OCI-LY7 (cell line): Measurements from ENCODE around the gene KLRK1.

Experiments used
- EZH2phosphoT487 ChIP-seq: fragments of 200-600 bp; sonication (generic); IDR thresholded peaks from 2 replicates; pipeline ENCODE4 v1.6.1; 2018; ENCODE audit warnings: low read depth, borderline replicate concordance, mild to moderate bottlenecking, mixed run types, antibody characterized with exemption, low read length, moderate library complexity, mixed read lengths
- TF ChIP-seq, protein P1 (sequence below): fragments of 200-600 bp; sonication (generic); conservative IDR thresholded peaks from 2 replicates; pipeline ENCODE4 v1.5.1; 2014; ENCODE audit warnings: mild to moderate bottlenecking, antibody characterized with exemption, low read length, moderate library complexity, mixed read lengths

DNA sequence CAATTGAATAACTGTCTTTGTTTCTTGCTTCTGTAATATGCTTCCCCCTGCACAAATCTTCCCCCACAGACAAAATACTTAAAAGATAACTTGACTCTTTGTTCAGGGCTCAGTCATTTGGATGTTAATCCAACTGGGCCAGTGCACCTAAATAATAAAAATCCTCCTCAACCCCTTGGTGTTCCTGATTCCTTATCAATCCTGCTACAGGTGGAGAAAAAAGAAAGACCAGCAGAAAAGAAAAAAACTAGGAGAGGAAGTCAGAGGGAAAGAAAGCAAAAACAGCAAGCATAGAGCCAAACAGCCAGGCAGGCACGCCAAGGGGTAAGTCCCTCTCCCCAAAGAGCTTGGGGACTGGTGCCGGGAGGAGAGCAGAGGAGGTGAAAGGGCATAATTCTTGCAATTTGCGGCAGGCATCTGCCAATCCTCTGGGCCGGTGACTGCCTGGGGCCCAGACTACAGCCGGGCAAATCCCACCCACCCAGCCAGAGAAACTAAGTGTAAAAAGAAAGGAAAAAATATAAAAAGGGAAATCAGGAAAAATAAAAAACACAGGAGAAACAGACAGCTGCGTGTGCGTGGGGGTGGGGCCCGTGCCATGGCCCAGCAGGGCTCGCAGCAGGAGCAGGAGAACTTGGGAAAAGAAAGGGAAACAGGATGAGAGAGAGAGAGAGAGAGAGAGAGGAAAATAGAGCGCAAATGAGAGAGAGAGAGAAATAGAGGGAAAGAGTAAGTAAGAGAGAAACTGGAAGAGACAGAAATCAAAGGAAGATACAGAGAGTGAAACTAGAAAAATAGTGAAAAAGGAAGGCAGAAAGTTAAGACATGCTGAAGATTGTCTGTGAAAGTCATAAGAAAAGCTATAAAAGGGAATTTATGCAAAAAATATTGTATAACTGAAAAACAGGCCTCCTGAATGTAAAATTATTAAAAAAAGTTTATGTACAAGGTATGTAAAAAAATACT is 21.4 kb downstream of the KLRK1 start:
- TF ChIP-seq, protein P1, sequence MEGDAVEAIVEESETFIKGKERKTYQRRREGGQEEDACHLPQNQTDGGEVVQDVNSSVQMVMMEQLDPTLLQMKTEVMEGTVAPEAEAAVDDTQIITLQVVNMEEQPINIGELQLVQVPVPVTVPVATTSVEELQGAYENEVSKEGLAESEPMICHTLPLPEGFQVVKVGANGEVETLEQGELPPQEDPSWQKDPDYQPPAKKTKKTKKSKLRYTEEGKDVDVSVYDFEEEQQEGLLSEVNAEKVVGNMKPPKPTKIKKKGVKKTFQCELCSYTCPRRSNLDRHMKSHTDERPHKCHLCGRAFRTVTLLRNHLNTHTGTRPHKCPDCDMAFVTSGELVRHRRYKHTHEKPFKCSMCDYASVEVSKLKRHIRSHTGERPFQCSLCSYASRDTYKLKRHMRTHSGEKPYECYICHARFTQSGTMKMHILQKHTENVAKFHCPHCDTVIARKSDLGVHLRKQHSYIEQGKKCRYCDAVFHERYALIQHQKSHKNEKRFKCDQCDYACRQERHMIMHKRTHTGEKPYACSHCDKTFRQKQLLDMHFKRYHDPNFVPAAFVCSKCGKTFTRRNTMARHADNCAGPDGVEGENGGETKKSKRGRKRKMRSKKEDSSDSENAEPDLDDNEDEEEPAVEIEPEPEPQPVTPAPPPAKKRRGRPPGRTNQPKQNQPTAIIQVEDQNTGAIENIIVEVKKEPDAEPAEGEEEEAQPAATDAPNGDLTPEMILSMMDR: no peak
- no peak for TF ChIP-seq EZH2phosphoT487
